ENCODE data around the gene CACNA1F. TPM values are rescaled to one million over a fixed set of nuclear protein-coding genes. Genes with fewer than 3 reads are reported as not detected.
A peak's percentile ranks its signal among the peaks of the same experiment; 100 is the strongest.

Gene CACNA1F
- total and polyA plus RNA-seq, 9 of the 15 experiments (the other 6 are each of a cell fraction or from before 2014, with no cell fraction given), result under 0.01 to 0.41 (median 0.03) TPM; not detected in 3

GRCh38 chrX:49199906-49200771, 33.0 kb downstream of the CACNA1F start, which contains the start of gene SYP (continued):
- TF ChIP-seq CREB3L1 (IDR thresholded peaks at IDR 0.05; ENCODE audit: borderline replicate concordance, low read depth) (0 out of 2 replicates have a peak, but pooled peaks have one; percentile 38), ELK3 (CRISPR knock-in tag; IDR thresholded peaks at IDR 0.05) (no peak), ZNF644 (tag; IDR thresholded peaks at IDR 0.05; ENCODE audit: low read depth) (peak; percentile 92), PHTF2 (CRISPR knock-in tag; IDR thresholded peaks at IDR 0.05) (no peak), ZNF511 (CRISPR knock-in tag; IDR thresholded peaks at IDR 0.05) (peak; percentile 96), REST (IDR thresholded peaks at IDR 0.05; ENCODE audit: borderline replicate concordance) (peak; percentile 100), REST (CRISPR knock-in tag; IDR thresholded peaks at IDR 0.05; ENCODE audit: low read depth) (peak; percentile 100), HMG20A (CRISPR knock-in tag; conservative IDR thresholded peaks at IDR 0.05) (no peak), NR4A1 (CRISPR knock-in tag; IDR thresholded peaks at IDR 0.05) (no peak), NR4A1 (tag; IDR thresholded peaks at IDR 0.05) (no peak), BACH1 (tag; IDR thresholded peaks at IDR 0.05) (no peak), COPS2 (conservative IDR thresholded peaks at IDR 0.05) (no peak), ZBTB9 (CRISPR knock-in tag; IDR thresholded peaks at IDR 0.05) (peak; percentile 52; the same call in 1 of the 2 replicates), ZKSCAN1 (IDR thresholded peaks at IDR 0.05; ENCODE audit: low read depth, low read length) (no peak), FOS (IDR thresholded peaks at IDR 0.05; ENCODE audit: extremely low read depth, insufficient read length) (no peak)
